ENCODE results near the gene TOX2.

The TOX2 gene

GRCh38 chr20:43959079-43959919 lies 44.6 kb downstream of the TOX2 start:
- no peak for DNase-seq

- DNase-seq = no peak
Measured at GRCh38 chr20:43959920-43960227, 45.2 kb downstream of the TOX2 start.

- no peak for DNase-seq
Measured at GRCh38 chr20:43960231-43960630, 45.6 kb downstream of the TOX2 start.

- no peak for DNase-seq
Measured at GRCh38 chr20:43961116-43961515, 46.5 kb downstream of the TOX2 start.

- no peak for DNase-seq
Measured at GRCh38 chr20:43961541-43962471, 47.2 kb downstream of the TOX2 start.

GRCh38 chr20:43962530-43962929 lies 47.9 kb downstream of the TOX2 start:
- DNase-seq = no peak

GRCh38 chr20:43963233-43963632 lies 48.6 kb downstream of the TOX2 start:
- no peak for DNase-seq

- no peak for DNase-seq
Measured at GRCh38 chr20:43963872-43964791, 49.5 kb downstream of the TOX2 start.

GRCh38 chr20:43968341-43969000 lies 53.8 kb downstream of the TOX2 start:
- DNase-seq = no peak

- no peak for DNase-seq
Measured at GRCh38 chr20:43969028-43969447, 54.4 kb downstream of the TOX2 start.

GRCh38 chr20:43969501-43970182 lies 55.0 kb downstream of the TOX2 start:
- no peak for DNase-seq

GRCh38 chr20:43971267-43971666 lies 56.6 kb downstream of the TOX2 start:
- no peak for DNase-seq

GRCh38 chr20:43972051-43972450 lies 57.4 kb downstream of the TOX2 start:
- DNase-seq = no peak

GRCh38 chr20:43972692-43973091 lies 58.0 kb downstream of the TOX2 start:
- DNase-seq = no peak

GRCh38 chr20:43973231-43973630 lies 58.6 kb downstream of the TOX2 start:
- DNase-seq = no peak

GRCh38 chr20:43973671-43974450 lies 59.2 kb downstream of the TOX2 start:
- no peak for DNase-seq

GRCh38 chr20:43974695-43975094 lies 60.0 kb downstream of the TOX2 start:
- DNase-seq = no peak

GRCh38 chr20:43975096-43975768 lies 60.6 kb downstream of the TOX2 start:
- DNase-seq = no peak

- no peak for DNase-seq
Measured at GRCh38 chr20:43976547-43976946, 61.9 kb downstream of the TOX2 start.

GRCh38 chr20:43977252-43977651 lies 62.6 kb downstream of the TOX2 start:
- DNase-seq = no peak
